Rectal smooth muscle tissue (tissue), 1 donor: ENCODE measurements around the gene SMARCA4.
"Not testable (repeated sequence)": the region's sequence is repeated elsewhere in the genome, so short reads cannot be mapped to it uniquely, and the experiment has no call there.

Experiments used
- H3K27ac ChIP-seq: one replicate; pipeline ENCODE4 v1.7.0; 2013; ENCODE audit warnings: low read depth, low read length, inconsistent platforms
- H3K27me3 ChIP-seq: one replicate; pipeline ENCODE4 v1.7.0; 2013; ENCODE audit warnings: low read length; ENCODE audit not compliant: control insufficient read depth, insufficient read depth
- H3K36me3 ChIP-seq: one replicate; pipeline ENCODE4 v1.7.0; 2013; ENCODE audit warnings: low read length; ENCODE audit not compliant: control insufficient read depth, insufficient read depth
- H3K4me1 ChIP-seq: one replicate; pipeline ENCODE4 v1.7.0; 2013; ENCODE audit warnings: low read length; ENCODE audit not compliant: control insufficient read depth, insufficient read depth
- H3K4me3 ChIP-seq: one replicate; pipeline ENCODE4 v1.7.0; 2013; ENCODE audit warnings: low read length
- H3K9ac ChIP-seq: one replicate; pipeline ENCODE4 v1.7.0; 2013; ENCODE audit warnings: low read length

Gene SMARCA4

DNA sequence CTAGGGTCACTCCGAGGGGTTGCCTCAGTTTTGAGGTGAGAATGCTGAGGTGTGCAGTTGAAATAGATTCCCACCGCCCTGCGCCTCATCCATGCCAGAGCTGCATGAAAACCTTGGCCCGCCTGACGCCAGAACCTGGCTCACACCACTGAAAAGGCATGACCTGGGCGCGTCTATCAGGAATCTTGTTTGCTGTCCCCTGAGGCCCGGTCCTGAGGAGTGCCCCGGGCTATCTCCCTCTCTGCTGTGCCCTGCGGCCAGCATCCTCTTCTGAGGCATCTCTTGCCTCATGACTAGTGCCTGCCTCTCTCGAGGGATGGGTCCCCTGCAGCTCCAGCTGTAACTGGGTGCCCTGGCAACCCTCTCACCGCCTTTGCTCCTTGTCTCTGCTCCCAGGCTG is 28.1 kb downstream of the SMARCA4 start:
- Histone ChIP-seq H3K4me3 (no peak overlapping the region), H3K27me3 (no peaks in the 10 kb centered on the region), H3K27ac (no peak overlapping the region), H3K4me1 (no peaks in the 10 kb centered on the region), H3K9ac (no peak overlapping the region), H3K36me3 (peaks cover 43% of the 10 kb centered on the region)

DNA sequence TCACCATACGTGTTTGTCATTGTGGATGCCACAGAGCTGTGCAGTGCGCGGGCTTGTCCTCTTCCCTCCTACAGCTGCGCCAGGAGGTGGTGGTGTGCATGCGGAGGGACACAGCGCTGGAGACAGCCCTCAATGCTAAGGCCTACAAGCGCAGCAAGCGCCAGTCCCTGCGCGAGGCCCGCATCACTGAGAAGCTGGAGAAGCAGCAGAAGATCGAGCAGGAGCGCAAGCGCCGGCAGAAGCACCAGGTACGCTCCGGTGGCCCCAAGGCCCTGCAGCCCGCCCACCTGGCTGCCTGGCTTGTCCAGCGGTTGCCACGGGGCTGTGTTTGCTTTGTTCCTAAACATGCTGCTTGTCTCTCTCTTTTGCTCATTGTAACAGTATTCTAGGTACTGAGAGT is 30.2 kb downstream of the SMARCA4 start:
- Histone ChIP-seq H3K4me1 (no peaks in the 10 kb centered on the region), H3K9ac (no peak overlapping the region), H3K27me3 (no peaks in the 10 kb centered on the region), H3K36me3 (peaks cover 48% of the 10 kb centered on the region), H3K27ac (no peak overlapping the region), H3K4me3 (no peak overlapping the region)

DNA sequence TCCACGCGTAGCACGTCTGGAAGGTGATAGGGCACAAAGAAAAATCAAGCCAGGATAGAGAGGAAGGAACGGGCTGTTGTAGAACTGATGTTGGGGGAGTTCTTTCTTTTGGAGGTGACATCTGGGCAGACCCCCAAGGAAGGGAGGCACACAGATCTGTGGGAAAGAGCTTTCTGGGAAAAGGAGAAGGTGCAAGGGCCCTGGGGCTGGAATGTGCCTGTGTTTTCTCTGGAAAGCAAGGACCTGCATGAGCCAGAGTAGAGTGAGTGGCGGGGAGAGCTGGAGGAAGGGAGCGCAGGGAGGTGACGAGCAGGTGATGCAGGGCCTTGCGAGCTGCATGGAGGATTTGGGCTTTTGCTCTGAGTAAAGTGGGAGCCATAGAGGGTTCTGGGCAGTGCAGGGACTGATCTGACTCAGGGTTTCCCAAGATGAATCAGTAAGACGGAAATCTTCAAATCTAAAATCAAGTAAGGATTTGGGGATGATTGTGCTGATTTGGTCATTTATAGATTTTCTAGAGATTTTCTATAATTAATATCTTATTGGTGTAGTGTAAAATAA is 30.8 kb downstream of the SMARCA4 start:
- no peak overlapping the region for H3K9ac ChIP-seq
- no peak overlapping the region for H3K27ac ChIP-seq
- peaks cover 49% of the 10 kb centered on the region for H3K36me3 ChIP-seq
- no peaks in the 10 kb centered on the region for H3K27me3 ChIP-seq
- H3K4me1 ChIP-seq = no peaks in the 10 kb centered on the region
- H3K4me3 ChIP-seq = no peak overlapping the region

DNA sequence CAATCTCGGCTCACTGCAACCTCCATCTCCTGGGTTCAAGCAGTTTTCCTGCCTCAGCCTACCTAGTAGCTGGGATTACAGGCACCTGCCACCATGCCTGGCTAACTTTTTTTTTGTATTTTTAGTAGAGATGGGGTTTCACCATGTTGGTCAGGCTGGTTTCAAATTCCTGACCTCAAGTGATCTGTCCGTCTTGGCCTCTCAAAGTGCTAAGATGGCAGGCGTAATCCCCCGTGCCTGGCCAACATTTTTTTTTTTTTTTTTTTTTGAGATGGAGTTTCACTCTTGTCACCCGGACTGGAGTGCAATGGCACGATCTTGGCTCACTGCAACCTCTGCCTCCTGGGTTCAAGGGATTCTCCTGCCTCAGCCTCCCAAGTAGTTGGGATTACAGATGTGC is 31.3 kb downstream of the SMARCA4 start:
- H3K27me3 ChIP-seq, H3K27ac ChIP-seq, H3K9ac ChIP-seq, H3K4me3 ChIP-seq, H3K4me1 ChIP-seq: not testable (repeated sequence)
- H3K36me3 ChIP-seq = peaks cover 49% of the 10 kb centered on the region

DNA sequence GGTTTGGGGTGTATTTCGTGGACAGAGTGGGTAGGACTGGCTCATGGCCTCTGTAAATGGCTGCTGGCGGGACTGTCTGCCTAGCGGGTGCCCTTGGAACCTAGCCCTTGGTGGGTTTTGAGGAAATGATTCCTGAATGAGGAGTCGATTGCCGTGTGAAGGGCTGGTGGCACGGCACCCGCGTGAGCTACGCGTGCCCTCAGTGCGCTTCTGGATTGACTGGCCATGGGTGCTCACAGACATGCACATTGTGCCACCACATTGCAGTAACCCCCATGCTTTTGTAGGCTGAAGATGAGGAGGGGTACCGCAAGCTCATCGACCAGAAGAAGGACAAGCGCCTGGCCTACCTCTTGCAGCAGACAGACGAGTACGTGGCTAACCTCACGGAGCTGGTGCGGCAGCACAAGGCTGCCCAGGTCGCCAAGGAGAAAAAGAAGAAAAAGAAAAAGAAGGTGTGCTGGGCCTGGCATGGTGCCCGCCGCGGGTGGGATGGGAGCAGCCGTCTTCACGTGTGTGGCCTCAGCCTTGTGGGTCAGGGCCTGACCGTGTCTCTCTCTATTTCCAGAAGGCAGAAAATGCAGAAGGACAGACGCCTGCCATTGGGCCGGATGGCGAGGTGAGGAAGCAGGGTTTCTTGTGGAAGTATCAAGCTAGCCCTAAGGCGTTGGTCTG is 35.2 kb downstream of the SMARCA4 start:
- H3K27me3 ChIP-seq = no peaks in the 10 kb centered on the region
- no peaks in the 10 kb centered on the region for H3K4me1 ChIP-seq
- H3K4me3 ChIP-seq = no peak overlapping the region
- no peak overlapping the region for H3K9ac ChIP-seq
- H3K36me3 ChIP-seq = peaks cover 36% of the 10 kb centered on the region
- no peak overlapping the region for H3K27ac ChIP-seq

DNA sequence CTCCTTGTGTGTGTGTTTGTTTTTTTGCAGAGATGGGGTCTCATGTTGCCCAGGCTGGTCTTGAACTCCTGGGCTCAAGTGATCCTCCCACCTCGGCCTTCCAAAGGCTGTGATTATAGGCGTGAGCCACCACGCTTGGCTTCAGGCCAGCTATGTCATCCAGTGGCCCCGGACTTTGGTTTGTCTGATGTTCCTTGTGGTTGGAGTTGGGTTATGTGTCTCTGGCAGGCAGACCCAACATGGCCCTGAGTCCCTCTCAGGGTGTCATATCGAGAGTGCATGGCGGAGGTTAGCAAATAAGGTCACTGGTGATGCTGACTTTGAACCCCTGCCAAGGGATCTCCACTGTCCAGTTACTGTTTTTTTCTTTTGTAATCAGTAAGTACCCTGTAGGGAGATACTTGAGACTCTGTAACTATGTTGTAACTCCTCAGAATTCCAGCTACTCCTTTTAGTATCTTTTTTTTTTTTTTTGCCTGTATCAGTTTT is 37.3 kb downstream of the SMARCA4 start:
- no peak overlapping the region for H3K4me3 ChIP-seq
- no peak overlapping the region for H3K9ac ChIP-seq
- no peak overlapping the region for H3K27ac ChIP-seq
- peaks cover 33% of the 10 kb centered on the region for H3K36me3 ChIP-seq
- H3K27me3 ChIP-seq = no peaks in the 10 kb centered on the region
- H3K4me1 ChIP-seq = no peaks in the 10 kb centered on the region

DNA sequence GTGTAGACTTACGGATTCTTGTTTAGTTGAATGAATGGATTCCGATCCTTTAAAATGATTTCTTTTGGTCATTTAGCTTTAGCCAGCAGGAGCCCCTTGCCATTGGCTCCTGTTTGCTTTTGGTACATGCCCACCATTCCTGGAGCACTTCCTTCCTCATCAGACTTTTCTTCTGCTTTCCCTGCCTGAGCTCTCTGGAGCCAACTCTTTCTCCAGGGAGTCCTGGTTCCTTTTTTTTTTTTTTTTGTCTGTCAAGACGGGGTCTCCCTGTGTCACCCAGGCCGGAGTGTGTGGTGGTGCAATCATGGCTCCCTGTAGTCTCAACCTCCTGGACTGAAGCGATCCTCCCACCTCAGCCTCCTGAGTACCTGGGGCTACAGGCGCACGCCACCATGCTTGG is 37.8 kb downstream of the SMARCA4 start:
- H3K27ac ChIP-seq = no peak overlapping the region
- H3K9ac ChIP-seq = no peak overlapping the region
- H3K4me3 ChIP-seq = no peak overlapping the region
- no peaks in the 10 kb centered on the region for H3K27me3 ChIP-seq
- peaks cover 34% of the 10 kb centered on the region for H3K36me3 ChIP-seq
- H3K4me1 ChIP-seq = no peaks in the 10 kb centered on the region

DNA sequence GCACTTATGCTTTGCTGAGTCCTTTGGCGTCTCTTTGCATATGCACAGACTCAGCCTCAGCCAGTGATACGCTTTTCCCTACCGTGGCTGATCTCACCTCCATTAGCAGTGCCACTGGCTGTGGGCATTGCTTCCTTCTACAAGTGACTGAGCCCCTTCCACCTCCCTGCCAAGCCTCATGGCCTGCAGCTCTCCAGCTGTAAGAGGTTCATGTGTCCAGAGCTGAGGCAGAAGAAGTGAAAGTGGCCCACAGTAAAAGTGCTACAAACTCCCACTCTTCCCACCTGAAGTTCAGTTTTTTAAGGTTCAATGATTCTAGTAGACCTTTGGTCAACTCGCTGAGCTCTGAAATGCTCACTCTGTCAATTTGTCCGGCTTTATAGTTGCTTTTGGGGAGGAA is 44.7 kb downstream of the SMARCA4 start:
- Histone ChIP-seq H3K27me3 (no peaks in the 10 kb centered on the region), H3K4me1 (no peaks in the 10 kb centered on the region), H3K9ac (no peak overlapping the region), H3K36me3 (peaks cover 20% of the 10 kb centered on the region), H3K27ac (no peak overlapping the region), H3K4me3 (no peak overlapping the region)

DNA sequence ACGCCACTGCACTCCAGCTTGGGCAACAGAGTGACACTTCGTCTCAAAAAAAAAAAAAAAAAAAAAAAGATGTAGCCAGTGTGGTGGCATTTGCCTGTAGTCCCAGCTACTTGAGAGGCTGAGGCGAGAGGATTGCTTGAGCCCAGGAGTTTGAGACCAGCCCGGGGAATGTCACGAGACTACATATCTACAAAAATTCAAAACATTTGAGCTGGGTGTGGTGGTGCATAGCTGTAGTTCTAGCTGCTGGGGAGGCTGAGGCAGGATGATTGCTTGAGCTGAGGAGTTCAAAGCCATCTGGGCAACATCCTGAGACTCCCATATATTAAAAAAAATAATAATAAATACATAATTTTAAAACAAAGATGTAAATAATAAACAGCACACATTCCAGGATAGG is 46.6 kb downstream of the SMARCA4 start:
- H3K9ac ChIP-seq = no peak overlapping the region
- H3K36me3 ChIP-seq = peaks cover 27% of the 10 kb centered on the region
- no peaks in the 10 kb centered on the region for H3K4me1 ChIP-seq
- no peak overlapping the region for H3K27ac ChIP-seq
- no peak overlapping the region for H3K4me3 ChIP-seq
- no peaks in the 10 kb centered on the region for H3K27me3 ChIP-seq

DNA sequence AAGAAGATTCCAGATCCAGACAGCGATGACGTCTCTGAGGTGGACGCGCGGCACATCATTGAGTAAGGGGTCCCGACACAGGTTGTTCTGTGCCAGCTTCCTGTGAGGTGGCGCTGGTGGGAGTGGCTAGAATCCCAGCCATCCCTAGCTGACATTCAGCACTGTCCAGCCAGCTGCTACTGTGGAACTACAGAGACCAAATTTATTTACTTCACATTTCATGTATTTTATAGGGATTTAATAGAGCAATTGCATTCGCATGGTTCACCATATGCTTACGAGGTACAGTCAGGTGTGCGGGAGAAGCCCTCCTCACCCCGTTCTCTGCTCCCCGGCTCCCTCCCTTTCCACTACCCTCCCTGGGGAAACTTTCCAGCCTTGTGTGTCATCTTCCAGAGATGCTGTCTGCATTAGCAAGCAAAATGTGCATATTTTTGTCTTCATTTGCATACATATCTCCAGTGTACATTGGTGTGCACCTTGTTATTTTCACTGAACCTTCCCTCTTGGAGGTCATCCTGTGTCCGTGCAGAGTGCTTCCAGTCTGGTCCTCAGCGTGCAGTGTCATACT is 47.2 kb downstream of the SMARCA4 start:
- Histone ChIP-seq H3K4me3 (no peak overlapping the region), H3K27me3 (no peaks in the 10 kb centered on the region), H3K36me3 (peaks cover 27% of the 10 kb centered on the region), H3K4me1 (no peaks in the 10 kb centered on the region), H3K9ac (no peak overlapping the region), H3K27ac (no peak overlapping the region)

DNA sequence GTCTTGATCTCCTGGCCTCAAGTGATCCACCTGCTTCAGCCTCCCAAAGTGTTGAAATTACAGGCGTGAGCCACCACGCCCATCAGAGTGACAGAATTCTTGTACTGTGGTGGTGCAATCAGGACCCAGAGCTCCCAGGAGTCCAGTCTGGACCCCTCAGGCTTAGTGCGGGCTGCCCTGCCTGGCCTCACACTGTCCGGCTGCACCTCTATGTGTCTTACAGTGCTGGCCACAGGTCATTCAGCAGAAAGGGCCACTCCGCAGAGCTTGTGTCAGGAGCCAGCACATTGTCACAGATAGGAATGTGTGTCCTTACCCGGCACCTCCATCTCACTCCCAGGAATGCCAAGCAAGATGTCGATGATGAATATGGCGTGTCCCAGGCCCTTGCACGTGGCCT is 49.2 kb downstream of the SMARCA4 start:
- H3K36me3 ChIP-seq = peaks cover 37% of the 10 kb centered on the region
- no peak overlapping the region for H3K9ac ChIP-seq
- H3K4me3 ChIP-seq = no peak overlapping the region
- no peaks in the 10 kb centered on the region for H3K4me1 ChIP-seq
- no peak overlapping the region for H3K27ac ChIP-seq
- H3K27me3 ChIP-seq = no peaks in the 10 kb centered on the region

DNA sequence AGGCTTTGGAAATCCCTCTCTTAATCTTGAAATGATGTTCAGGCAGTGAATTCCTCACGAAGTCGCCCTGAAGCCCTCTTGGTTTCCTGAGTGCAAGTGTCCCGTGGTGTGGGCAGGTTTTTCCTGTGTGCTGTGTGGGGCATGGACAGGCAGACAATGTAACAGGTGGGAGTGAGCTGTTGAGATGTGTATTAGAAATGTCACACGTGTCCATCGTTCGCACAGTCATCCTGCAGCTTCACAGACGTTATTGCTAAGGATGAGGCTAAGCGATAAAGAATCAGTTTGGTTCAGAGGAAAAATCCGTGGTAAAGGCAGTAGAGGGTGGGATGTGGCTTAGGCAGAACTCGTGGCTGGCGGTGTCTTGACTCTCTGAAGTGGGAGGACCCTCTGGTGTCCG is 51.7 kb downstream of the SMARCA4 start:
- no peak overlapping the region for H3K27ac ChIP-seq
- no peaks in the 10 kb centered on the region for H3K27me3 ChIP-seq
- peaks cover 44% of the 10 kb centered on the region for H3K36me3 ChIP-seq
- H3K4me1 ChIP-seq = no peaks in the 10 kb centered on the region
- no peak overlapping the region for H3K9ac ChIP-seq
- H3K4me3 ChIP-seq = no peak overlapping the region

DNA sequence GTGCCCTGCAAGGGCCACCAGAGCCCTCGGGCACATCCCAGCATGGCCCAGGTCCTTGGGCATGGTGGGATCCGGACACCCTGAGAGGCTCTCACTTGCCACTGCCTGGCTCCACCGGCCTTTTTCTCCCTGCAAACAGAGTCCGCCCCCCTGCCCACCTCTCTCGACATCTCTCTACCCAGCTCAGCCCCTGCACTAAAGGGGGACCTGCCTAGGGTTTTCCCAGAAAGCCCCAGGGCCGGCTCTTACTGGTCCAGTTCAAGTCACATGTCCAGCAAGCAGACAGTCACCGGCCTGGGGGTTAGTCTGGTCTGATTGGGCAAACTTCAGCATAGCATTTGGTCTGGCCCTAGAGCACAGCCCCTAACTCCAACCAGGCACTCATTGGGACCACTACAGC is 52.9 kb downstream of the SMARCA4 start:
- Histone ChIP-seq H3K4me3 (no peak overlapping the region), H3K27me3 (no peaks in the 10 kb centered on the region), H3K4me1 (no peaks in the 10 kb centered on the region), H3K36me3 (peaks cover 44% of the 10 kb centered on the region), H3K27ac (no peak overlapping the region), H3K9ac (no peak overlapping the region)
